Kidney epithelial cell (primary cell): ENCODE data around the gene SOCS2. TPM values are rescaled to one million over a fixed set of nuclear protein-coding genes. Genes with fewer than 3 reads are reported as not detected.

Experiments used
- DNase-seq: peaks from one replicate; pipeline ENCODE4 v3.0.0-alpha.2; 2010; ENCODE audit warnings: low read depth
- H3K27me3 ChIP-seq: 2 replicates; pipeline ENCODE4 v1.6.0; 2011; ENCODE audit warnings: low read length; ENCODE audit not compliant: control insufficient read depth, insufficient read depth
- H3K36me3 ChIP-seq: 2 replicates; pipeline ENCODE4 v1.5.1; 2011; ENCODE audit warnings: low read length; ENCODE audit not compliant: control insufficient read depth, insufficient read depth
- H3K4me3 ChIP-seq: 2 replicates; pipeline ENCODE4 v1.5.1; 2011; ENCODE audit warnings: low read depth, mild to moderate bottlenecking, control low read depth, low read length
- CTCF ChIP-seq: IDR thresholded peaks from 2 replicates; pipeline ENCODE4 v1.5.1; 2011; ENCODE audit warnings: mild to moderate bottlenecking, moderate library complexity, low read length, control low read depth, inconsistent platforms; ENCODE audit not compliant: insufficient read depth, poor library complexity, severe bottlenecking
- total RNA-seq: library from RNA; depleted of rRNA; stranded (reverse); fragments of >200 nt; gene quantifications from 2 replicates; pipeline ENCODE4 v1.2.3, GENCODE V29; 2015

SOCS2 gene
- total RNA-seq, 1 donor from 2014 or later = 33.8 TPM

- Histone ChIP-seq H3K36me3 (no peaks in the 10 kb centered on the region), H3K27me3 (no peaks in the 10 kb centered on the region), H3K4me3 (no peak overlapping the region)
- no peak for DNase-seq
- no peak for TF ChIP-seq CTCF
Observed at GRCh38 chr12:93602897-93603668, 30.6 kb downstream of the SOCS2 start.

- DNase-seq = no peak
- H3K27me3 ChIP-seq = no peaks in the 10 kb centered on the region
- no peak overlapping the region for H3K4me3 ChIP-seq
- H3K36me3 ChIP-seq = no peaks in the 10 kb centered on the region
- TF ChIP-seq CTCF = no peak
Observed at GRCh38 chr12:93603762-93604161, 31.3 kb downstream of the SOCS2 start.

- no peak for DNase-seq
- no peaks in the 10 kb centered on the region for H3K27me3 ChIP-seq
- no peak overlapping the region for H3K4me3 ChIP-seq
- H3K36me3 ChIP-seq = no peaks in the 10 kb centered on the region
- TF ChIP-seq CTCF = no peak
Observed at GRCh38 chr12:93608313-93608712, 35.8 kb downstream of the SOCS2 start.

GRCh38 chr12:93609281-93610192, 37.1 kb downstream of the SOCS2 start:
- DNase-seq = no peak
- Histone ChIP-seq H3K36me3 (no peaks in the 10 kb centered on the region), H3K4me3 (no peak overlapping the region), H3K27me3 (no peaks in the 10 kb centered on the region)
- no peak for TF ChIP-seq CTCF

GRCh38 chr12:93612776-93613175, 40.3 kb downstream of the SOCS2 start:
- Histone ChIP-seq H3K27me3 (no peaks in the 10 kb centered on the region), H3K4me3 (no peak overlapping the region), H3K36me3 (no peaks in the 10 kb centered on the region)
- TF ChIP-seq CTCF = no peak
- DNase-seq = no peak
